ENCODE results near the gene DGKI.

DGKI gene

DNA sequence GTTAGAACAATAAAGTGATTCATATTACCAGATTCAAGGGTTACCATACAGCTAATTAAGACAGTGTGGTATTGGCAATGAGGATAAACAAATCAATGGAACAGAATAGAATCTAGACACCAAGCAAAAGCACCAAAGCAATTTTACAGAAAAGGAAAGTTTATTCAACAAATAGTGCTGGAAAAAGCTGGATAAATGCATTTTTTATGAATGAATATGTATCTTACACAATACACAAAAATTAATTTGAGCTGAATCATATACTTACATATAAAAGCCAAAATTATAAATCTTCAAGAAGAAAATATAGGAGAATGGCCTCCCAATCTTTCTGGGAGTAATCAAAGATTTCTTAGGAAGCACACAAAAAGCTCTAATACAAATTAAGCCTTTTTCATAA is 282.8 kb downstream of the DGKI start:
- no peaks in the 10 kb centered on the region for H3K27me3 ChIP-seq
- H3K4me3 ChIP-seq (ENCODE audit: low read depth in 1 of 2, low read length in 1 of 2) = no peak overlapping the region
- no peaks in the 10 kb centered on the region for H3K36me3 ChIP-seq
- no peak overlapping the region for H3K27ac ChIP-seq
- TF ChIP-seq, protein P1, sequence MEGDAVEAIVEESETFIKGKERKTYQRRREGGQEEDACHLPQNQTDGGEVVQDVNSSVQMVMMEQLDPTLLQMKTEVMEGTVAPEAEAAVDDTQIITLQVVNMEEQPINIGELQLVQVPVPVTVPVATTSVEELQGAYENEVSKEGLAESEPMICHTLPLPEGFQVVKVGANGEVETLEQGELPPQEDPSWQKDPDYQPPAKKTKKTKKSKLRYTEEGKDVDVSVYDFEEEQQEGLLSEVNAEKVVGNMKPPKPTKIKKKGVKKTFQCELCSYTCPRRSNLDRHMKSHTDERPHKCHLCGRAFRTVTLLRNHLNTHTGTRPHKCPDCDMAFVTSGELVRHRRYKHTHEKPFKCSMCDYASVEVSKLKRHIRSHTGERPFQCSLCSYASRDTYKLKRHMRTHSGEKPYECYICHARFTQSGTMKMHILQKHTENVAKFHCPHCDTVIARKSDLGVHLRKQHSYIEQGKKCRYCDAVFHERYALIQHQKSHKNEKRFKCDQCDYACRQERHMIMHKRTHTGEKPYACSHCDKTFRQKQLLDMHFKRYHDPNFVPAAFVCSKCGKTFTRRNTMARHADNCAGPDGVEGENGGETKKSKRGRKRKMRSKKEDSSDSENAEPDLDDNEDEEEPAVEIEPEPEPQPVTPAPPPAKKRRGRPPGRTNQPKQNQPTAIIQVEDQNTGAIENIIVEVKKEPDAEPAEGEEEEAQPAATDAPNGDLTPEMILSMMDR (IDR thresholded peaks at IDR 0.05) = no peak
- H3K4me1 ChIP-seq (ENCODE audit: control insufficient read depth in 1 of 2, insufficient read depth in 1 of 2, low read depth in 1 of 2, low read length in 1 of 2) = no peaks in the 10 kb centered on the region
- no peaks in the 10 kb centered on the region for H3K9me3 ChIP-seq

DNA sequence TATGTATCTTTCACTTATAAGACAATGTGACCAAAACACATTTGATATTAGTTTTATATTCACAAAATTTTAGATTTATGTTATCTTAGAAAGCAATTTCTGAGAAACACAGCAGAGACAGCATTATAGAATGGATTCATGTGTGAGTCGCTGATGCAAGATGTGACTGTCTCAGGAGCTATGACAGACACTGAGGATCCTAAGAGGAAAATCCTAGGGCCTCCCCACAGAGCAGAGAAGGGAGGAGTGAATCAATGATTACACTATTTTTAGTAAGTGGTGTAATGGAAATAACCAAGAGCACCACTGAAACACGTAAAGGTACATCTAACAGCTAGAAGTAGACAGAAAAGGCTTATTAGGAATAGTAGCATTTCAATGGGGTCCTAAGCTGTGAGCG is 299.3 kb downstream of the DGKI start:
- Histone ChIP-seq H3K36me3 (no peaks in the 10 kb centered on the region), H3K4me3 (ENCODE audit: low read depth in 1 of 2, low read length in 1 of 2) (no peak overlapping the region), H3K4me1 (ENCODE audit: control insufficient read depth in 1 of 2, insufficient read depth in 1 of 2, low read depth in 1 of 2, low read length in 1 of 2) (no peaks in the 10 kb centered on the region), H3K27ac (no peak overlapping the region), H3K9me3 (no peaks in the 10 kb centered on the region), H3K27me3 (no peaks in the 10 kb centered on the region)
- TF ChIP-seq, protein P1 (IDR thresholded peaks at IDR 0.05) = no peak

DNA sequence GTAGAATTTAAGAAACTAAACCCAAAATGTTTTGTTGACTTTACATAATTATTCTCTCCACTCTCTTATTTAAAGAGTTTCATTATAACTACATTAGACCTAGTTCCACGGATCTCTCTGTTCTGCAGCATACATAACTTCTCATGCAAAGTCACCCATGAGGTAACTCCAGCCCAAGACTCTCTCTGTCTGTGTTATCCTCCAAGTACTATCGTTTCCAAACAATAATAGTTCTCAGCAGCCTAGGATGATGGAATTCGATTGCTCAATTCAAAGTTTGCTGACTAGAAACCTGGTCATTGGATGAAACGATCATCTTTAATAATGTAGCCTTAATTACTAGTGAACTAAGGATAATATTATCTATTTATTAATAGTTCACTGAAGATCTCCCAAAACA is 300.1 kb downstream of the DGKI start:
- no peak overlapping the region for H3K4me3 ChIP-seq (ENCODE audit: low read depth in 1 of 2, low read length in 1 of 2)
- no peaks in the 10 kb centered on the region for H3K36me3 ChIP-seq
- H3K9me3 ChIP-seq = no peaks in the 10 kb centered on the region
- H3K27ac ChIP-seq = no peak overlapping the region
- H3K27me3 ChIP-seq = no peaks in the 10 kb centered on the region
- TF ChIP-seq, protein P1 (IDR thresholded peaks at IDR 0.05) = no peak
- no peaks in the 10 kb centered on the region for H3K4me1 ChIP-seq (ENCODE audit: control insufficient read depth in 1 of 2, insufficient read depth in 1 of 2, low read depth in 1 of 2, low read length in 1 of 2)

DNA sequence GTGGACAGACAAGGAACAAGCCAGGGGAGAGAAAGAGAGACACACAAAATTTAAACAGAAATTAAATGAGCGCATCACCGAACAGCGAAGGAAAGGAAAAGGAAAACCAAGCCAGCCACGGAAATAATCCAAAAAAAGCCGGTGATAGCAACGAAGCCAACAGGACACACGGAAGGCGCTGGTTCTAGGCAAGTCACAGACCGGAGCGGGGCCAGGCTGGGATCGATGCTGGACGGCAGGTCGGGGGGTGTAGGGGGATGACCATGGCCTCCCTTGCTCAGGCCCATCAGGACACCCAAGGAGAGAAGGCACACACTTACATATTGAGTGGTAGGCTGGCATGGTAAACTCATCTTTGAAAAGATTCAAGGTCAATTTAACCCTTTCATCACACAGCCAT is 300.8 kb downstream of the DGKI start:
- H3K36me3 ChIP-seq = no peaks in the 10 kb centered on the region
- no peak overlapping the region for H3K4me3 ChIP-seq (ENCODE audit: low read depth in 1 of 2, low read length in 1 of 2)
- H3K27ac ChIP-seq = no peak overlapping the region
- TF ChIP-seq, protein P1 (IDR thresholded peaks at IDR 0.05) = no peak
- no peaks in the 10 kb centered on the region for H3K4me1 ChIP-seq (ENCODE audit: control insufficient read depth in 1 of 2, insufficient read depth in 1 of 2, low read depth in 1 of 2, low read length in 1 of 2)
- no peaks in the 10 kb centered on the region for H3K27me3 ChIP-seq
- H3K9me3 ChIP-seq = no peaks in the 10 kb centered on the region

DNA sequence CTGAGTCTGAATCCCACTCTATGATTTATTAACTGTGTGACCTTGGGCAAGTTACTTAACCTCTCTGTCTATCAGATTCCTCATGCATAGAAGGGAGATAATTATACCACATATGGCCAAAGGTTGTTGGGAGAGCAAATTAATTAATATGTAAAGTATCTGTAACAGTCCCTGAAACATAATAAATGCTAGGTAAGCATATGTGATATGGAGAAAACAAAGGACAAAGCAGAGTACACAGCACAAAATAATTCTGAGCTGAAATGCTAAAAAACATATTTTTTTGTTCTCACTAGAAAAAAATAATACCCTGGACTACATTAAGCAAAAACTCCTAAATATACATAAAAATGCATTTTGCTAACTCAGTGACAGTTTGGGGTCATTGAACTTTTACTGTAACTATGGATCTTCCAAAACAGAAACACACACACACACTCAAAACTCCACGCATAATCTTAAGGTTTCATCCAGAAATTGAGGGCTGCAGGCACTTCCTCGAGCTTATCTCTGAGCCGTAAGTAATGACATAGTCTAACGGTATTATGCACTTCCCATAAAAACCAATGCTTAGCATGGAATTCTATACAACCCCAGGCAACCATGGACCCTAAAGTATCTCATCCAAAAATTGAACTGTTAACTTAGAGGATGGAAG is 301.6 kb downstream of the DGKI start:
- no peaks in the 10 kb centered on the region for H3K9me3 ChIP-seq
- H3K27ac ChIP-seq = no peak overlapping the region
- no peaks in the 10 kb centered on the region for H3K36me3 ChIP-seq
- H3K4me3 ChIP-seq (ENCODE audit: low read depth in 1 of 2, low read length in 1 of 2) = no peak overlapping the region
- TF ChIP-seq, protein P1 (IDR thresholded peaks at IDR 0.05) = no peak
- H3K27me3 ChIP-seq = no peaks in the 10 kb centered on the region
- no peaks in the 10 kb centered on the region for H3K4me1 ChIP-seq (ENCODE audit: control insufficient read depth in 1 of 2, insufficient read depth in 1 of 2, low read depth in 1 of 2, low read length in 1 of 2)
